ENCODE results near the gene CPN2.

The CPN2 gene

GRCh38 chr3:194350726-194351071, 429 bp downstream of the CPN2 start:
- no peak for DNase-seq

GRCh38 chr3:194348354-194348753, 2.8 kb downstream of the CPN2 start:
- no peak for DNase-seq

GRCh38 chr3:194346621-194347020, 4.5 kb downstream of the CPN2 start:
- DNase-seq = no peak

- DNase-seq = no peak
Measured at GRCh38 chr3:194346035-194346434, 5.1 kb downstream of the CPN2 start.

GRCh38 chr3:194344012-194344411, 7.1 kb downstream of the CPN2 start:
- DNase-seq = no peak

- no peak for DNase-seq
Measured at GRCh38 chr3:194343561-194343893, 7.6 kb downstream of the CPN2 start.

GRCh38 chr3:194342861-194343560, 8.1 kb downstream of the CPN2 start:
- DNase-seq = no peak

- DNase-seq = no peak
Measured at GRCh38 chr3:194340757-194341400, 10.2 kb downstream of the CPN2 start.

- DNase-seq = no peak
Measured at GRCh38 chr3:194339840-194340239, 11.3 kb downstream of the CPN2 start.

GRCh38 chr3:194339356-194339755, 11.8 kb downstream of the CPN2 start:
- no peak for DNase-seq

- no peak for DNase-seq
Measured at GRCh38 chr3:194337965-194338753, 13.0 kb downstream of the CPN2 start.

GRCh38 chr3:194336601-194337355, 14.3 kb downstream of the CPN2 start:
- no peak for DNase-seq

GRCh38 chr3:194333981-194334320, 17.2 kb downstream of the CPN2 start:
- no peak for DNase-seq

GRCh38 chr3:194333212-194333980, 17.7 kb downstream of the CPN2 start:
- DNase-seq = no peak

- no peak for DNase-seq
Measured at GRCh38 chr3:194332858-194333211, 18.3 kb downstream of the CPN2 start.

- no peak for DNase-seq
Measured at GRCh38 chr3:194330579-194330978, 20.5 kb downstream of the CPN2 start.

GRCh38 chr3:194330160-194330559, 21.0 kb downstream of the CPN2 start:
- DNase-seq = no peak

GRCh38 chr3:194329583-194329965, 21.6 kb downstream of the CPN2 start:
- no peak for DNase-seq

GRCh38 chr3:194328942-194329582, 22.1 kb downstream of the CPN2 start:
- no peak for DNase-seq

- no peak for DNase-seq
Measured at GRCh38 chr3:194328053-194328657, 23.0 kb downstream of the CPN2 start.

- DNase-seq = no peak
Measured at GRCh38 chr3:194327218-194328052, 23.7 kb downstream of the CPN2 start.
